ENCODE measurements around the gene EID2B. TPM values are rescaled to one million over a fixed set of nuclear protein-coding genes. Genes with fewer than 3 reads are reported as not detected.

Gene EID2B
- total and polyA plus RNA-seq, 4 donors: 2.1 to 5.2 (median 2.9) TPM

DNA sequence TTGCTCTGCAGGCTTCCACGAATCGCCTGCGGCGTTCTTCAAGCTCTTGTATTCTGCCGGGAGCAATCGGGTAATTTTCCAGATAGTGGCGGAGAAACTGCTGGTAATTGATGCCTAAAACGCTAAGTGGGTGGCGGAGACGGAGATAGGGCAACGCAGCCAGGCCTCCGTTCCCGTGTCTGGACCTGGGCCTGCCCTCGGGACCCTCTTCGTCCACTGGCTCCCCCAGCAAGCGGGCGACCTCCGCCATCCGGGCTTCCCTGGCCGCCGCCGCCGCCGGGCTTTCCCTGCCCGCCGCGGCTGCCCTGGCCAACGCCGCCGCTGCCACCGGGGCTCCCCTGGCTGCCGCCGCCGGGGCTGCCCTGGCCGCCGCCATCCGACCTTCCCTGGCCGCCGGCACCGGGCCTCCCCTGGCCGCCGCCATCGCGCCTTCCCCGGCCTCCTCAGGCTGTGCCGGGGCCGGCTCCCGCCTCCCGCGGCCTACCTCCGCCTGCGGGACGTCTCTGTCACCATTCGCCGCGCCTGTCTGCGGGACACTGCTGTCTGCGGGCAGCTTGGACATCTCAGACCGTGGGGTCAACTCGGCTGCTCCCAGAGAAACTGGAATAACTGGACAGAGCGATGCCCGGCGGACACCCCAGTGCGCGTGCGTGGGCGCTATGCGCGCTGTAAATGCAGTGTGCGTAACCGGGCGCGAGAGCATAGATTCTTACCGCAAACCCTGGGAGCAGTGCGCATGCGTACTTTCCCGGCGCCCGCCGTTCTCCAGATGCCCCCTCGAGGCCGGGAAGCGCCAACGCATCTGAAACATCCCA is 7.1 kb upstream of the EID2B start, which contains the start of gene EID2:
Gene EID2, minus strand, starts transcription at position 644 of the 815 bp plus-strand sequence. Its CDS starts 82 bp downstream, at position 562.
- no peaks in the 10 kb centered on the region for H3K27me3 ChIP-seq (ENCODE audit: control insufficient read depth in 3 of 3, insufficient read depth in 3 of 3, low read length in 2 of 3)
- WGBS, 2 donors: 0 to 1% methylated on average over 79 to 84 of the region's 84 CpGs
- no peaks in the 10 kb centered on the region for H3K36me3 ChIP-seq (ENCODE audit: control insufficient read depth in 4 of 4, insufficient read depth in 4 of 4, low read length in 4 of 4)
- H3K9me3 ChIP-seq (ENCODE audit: control insufficient read depth in 4 of 4, insufficient read depth in 3 of 4, low read length in 3 of 4): no peaks in the 10 kb centered on the region
- DNase-seq (peak; percentile 95 to 97 (median 96)), ATAC-seq (ENCODE audit: insufficient read depth, low FRiP score) (peak; percentile 98)
- H3K4me1 ChIP-seq (ENCODE audit: control insufficient read depth in 5 of 5, insufficient read depth in 5 of 5, low read length in 5 of 5): peaks cover 0 to 19% (median 3%) of the 10 kb centered on the region in 5 donors
- H3K4me3 ChIP-seq: peak within 1 kb of the TSS; percentile 74
- H3K27ac ChIP-seq (ENCODE audit: low read depth in 1 of 2, low read length in 1 of 2): peak within 1 kb of the TSS; percentile 96 to 98
- H3K9ac ChIP-seq (ENCODE audit: insufficient read depth in 1 of 2, low read length in 2 of 2): peak within 1 kb of the TSS; percentile 70 to 93
- TF ChIP-seq, protein P1, sequence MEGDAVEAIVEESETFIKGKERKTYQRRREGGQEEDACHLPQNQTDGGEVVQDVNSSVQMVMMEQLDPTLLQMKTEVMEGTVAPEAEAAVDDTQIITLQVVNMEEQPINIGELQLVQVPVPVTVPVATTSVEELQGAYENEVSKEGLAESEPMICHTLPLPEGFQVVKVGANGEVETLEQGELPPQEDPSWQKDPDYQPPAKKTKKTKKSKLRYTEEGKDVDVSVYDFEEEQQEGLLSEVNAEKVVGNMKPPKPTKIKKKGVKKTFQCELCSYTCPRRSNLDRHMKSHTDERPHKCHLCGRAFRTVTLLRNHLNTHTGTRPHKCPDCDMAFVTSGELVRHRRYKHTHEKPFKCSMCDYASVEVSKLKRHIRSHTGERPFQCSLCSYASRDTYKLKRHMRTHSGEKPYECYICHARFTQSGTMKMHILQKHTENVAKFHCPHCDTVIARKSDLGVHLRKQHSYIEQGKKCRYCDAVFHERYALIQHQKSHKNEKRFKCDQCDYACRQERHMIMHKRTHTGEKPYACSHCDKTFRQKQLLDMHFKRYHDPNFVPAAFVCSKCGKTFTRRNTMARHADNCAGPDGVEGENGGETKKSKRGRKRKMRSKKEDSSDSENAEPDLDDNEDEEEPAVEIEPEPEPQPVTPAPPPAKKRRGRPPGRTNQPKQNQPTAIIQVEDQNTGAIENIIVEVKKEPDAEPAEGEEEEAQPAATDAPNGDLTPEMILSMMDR (IDR thresholded peaks at IDR 0.05; ENCODE audit: control extremely low read depth, extremely low read depth): peak; percentile 80

DNA sequence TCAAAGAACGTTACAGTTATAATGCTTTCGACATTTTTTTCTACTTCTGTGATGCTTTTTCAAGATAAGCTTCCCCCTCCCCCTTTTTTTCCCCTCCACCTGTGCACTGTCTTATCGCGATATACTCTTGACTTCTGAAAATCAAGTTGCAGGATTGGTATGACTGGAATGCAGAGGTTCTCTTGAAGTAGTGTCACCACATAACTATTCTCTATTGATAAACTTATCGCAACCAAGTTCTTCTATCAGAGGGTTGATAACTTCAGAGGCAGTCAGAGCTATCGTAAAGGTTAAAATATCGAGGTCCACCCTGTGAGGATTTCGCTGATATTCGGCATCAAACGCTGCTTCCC is 6.5 kb upstream of the EID2B start:
- Histone ChIP-seq H3K4me3 (peak overlapping the region; percentile 74), H3K36me3 (ENCODE audit: control insufficient read depth in 4 of 4, insufficient read depth in 4 of 4, low read length in 4 of 4) (no peaks in the 10 kb centered on the region), H3K4me1 (ENCODE audit: control insufficient read depth in 5 of 5, insufficient read depth in 5 of 5, low read length in 5 of 5) (peaks cover 0 to 18% (median 3%) of the 10 kb centered on the region in 5 donors), H3K27ac (ENCODE audit: low read depth in 1 of 2, low read length in 1 of 2) (peak overlapping the region; percentile 96 to 98), H3K9me3 (ENCODE audit: control insufficient read depth in 4 of 4, insufficient read depth in 3 of 4, low read length in 3 of 4) (no peaks in the 10 kb centered on the region), H3K9ac (ENCODE audit: insufficient read depth in 1 of 2, low read length in 2 of 2) (peak overlapping the region; percentile 69 to 93), H3K27me3 (ENCODE audit: control insufficient read depth in 3 of 3, insufficient read depth in 3 of 3, low read length in 2 of 3) (no peaks in the 10 kb centered on the region)
- 2 to 5% methylated on average over 10 of the region's 10 CpGs for WGBS, 2 donors
- peak in 1 of 3 donors; percentile 26 for DNase-seq
- TF ChIP-seq, protein P1 (IDR thresholded peaks at IDR 0.05; ENCODE audit: control extremely low read depth, extremely low read depth): no peak
- ATAC-seq (ENCODE audit: insufficient read depth, low FRiP score): no peak

DNA sequence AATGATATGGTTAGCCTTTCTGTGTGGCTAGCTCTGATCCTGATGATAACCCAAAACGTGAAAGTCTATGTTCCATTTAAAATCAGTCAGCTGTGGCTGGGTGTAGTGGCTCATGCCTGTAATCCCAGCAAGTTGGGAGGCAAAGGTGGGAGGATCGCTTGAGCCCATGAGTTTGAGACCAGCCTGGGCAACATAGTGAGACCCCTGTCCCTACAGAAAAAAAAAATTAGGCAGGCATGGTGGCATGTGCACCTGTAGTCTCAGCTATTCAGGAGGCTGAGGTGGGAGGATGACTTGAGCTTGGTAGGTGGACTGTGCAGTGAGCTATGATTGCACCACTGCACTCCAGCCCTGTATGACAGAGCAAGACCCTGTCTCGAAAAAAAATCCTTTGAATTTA is 1.1 kb upstream of the EID2B start:
- Histone ChIP-seq H3K9me3 (ENCODE audit: control insufficient read depth in 4 of 4, insufficient read depth in 3 of 4, low read length in 3 of 4) (no peaks in the 10 kb centered on the region), H3K27me3 (ENCODE audit: control insufficient read depth in 3 of 3, insufficient read depth in 3 of 3, low read length in 2 of 3) (no peaks in the 10 kb centered on the region), H3K9ac (ENCODE audit: insufficient read depth in 1 of 2, low read length in 2 of 2) (no peak overlapping the region), H3K27ac (ENCODE audit: low read depth in 1 of 2, low read length in 1 of 2) (no peak overlapping the region), H3K4me1 (ENCODE audit: control insufficient read depth in 5 of 5, insufficient read depth in 5 of 5, low read length in 5 of 5) (peaks cover 0 to 15% (median 3%) of the 10 kb centered on the region in 5 donors), H3K4me3 (no peak overlapping the region), H3K36me3 (ENCODE audit: control insufficient read depth in 4 of 4, insufficient read depth in 4 of 4, low read length in 4 of 4) (no peaks in the 10 kb centered on the region)
- ATAC-seq (ENCODE audit: insufficient read depth, low FRiP score) (no peak), DNase-seq (no peak)
- 75 to 86% methylated on average over 3 of the region's 3 CpGs for WGBS, 2 donors
- TF ChIP-seq, protein P1 (IDR thresholded peaks at IDR 0.05; ENCODE audit: control extremely low read depth, extremely low read depth): no peak

Measured in lung (tissue), 12 donors.